SU-DHL-6 (cell line): ENCODE data around the gene GRB10.

ENCODE experiments used
- CTCF ChIP-seq: fragments of 200-600 bp; sonication (generic); IDR thresholded peaks from one replicate; pipeline ENCODE4 v1.5.1; 2017; ENCODE audit warnings: antibody characterized with exemption, mild to moderate bottlenecking, low read length, moderate library complexity; ENCODE audit not compliant: insufficient read depth, poor library complexity, severe bottlenecking
- EZH2phosphoT487 ChIP-seq: fragments of 200-600 bp; sonication (generic), shearing (Covaris generic); conservative IDR thresholded peaks from 2 replicates; pipeline ENCODE4 v1.6.1; 2018; ENCODE audit warnings: mild to moderate bottlenecking, antibody characterized with exemption, low read length, moderate library complexity, mixed read lengths

- no peak for TF ChIP-seq CTCF
- TF ChIP-seq EZH2phosphoT487, result no peak
These were observed 64.4 kb downstream of the GRB10 start for GRCh38 chr7:50718311-50718710.
